ENCODE data around the gene RABGAP1.

Gene RABGAP1

GRCh38 chr9:123090956-123091355 is 150.1 kb downstream of the RABGAP1 start:
- H3K4me1 ChIP-seq (ENCODE audit: control insufficient read depth, insufficient read depth, low read length): no peaks in the 10 kb centered on the region
- no peaks in the 10 kb centered on the region for H3K9me3 ChIP-seq (ENCODE audit: control insufficient read depth, insufficient read depth, low read length)
- no peaks in the 10 kb centered on the region for H3K27me3 ChIP-seq (ENCODE audit: control insufficient read depth, insufficient read depth, low read length)
- peaks cover 6% of the 10 kb centered on the region for H3K36me3 ChIP-seq (ENCODE audit: control insufficient read depth, insufficient read depth, low read length)
- H3K4me3 ChIP-seq (ENCODE audit: low read depth, low read length): no peak overlapping the region
- no peak overlapping the region for H3K9ac ChIP-seq (ENCODE audit: low read depth, low read length)

- H3K9ac ChIP-seq (ENCODE audit: low read depth, low read length): no peak overlapping the region
- H3K9me3 ChIP-seq (ENCODE audit: control insufficient read depth, insufficient read depth, low read length): no peaks in the 10 kb centered on the region
- peaks cover 6% of the 10 kb centered on the region for H3K36me3 ChIP-seq (ENCODE audit: control insufficient read depth, insufficient read depth, low read length)
- H3K4me1 ChIP-seq (ENCODE audit: control insufficient read depth, insufficient read depth, low read length): no peaks in the 10 kb centered on the region
- H3K4me3 ChIP-seq (ENCODE audit: low read depth, low read length): no peak overlapping the region
- no peaks in the 10 kb centered on the region for H3K27me3 ChIP-seq (ENCODE audit: control insufficient read depth, insufficient read depth, low read length)
These were observed 150.6 kb downstream of the RABGAP1 start for GRCh38 chr9:123091459-123091858.

- H3K4me1 ChIP-seq (ENCODE audit: control insufficient read depth, insufficient read depth, low read length): peaks cover 7% of the 10 kb centered on the region
- peaks cover 6% of the 10 kb centered on the region for H3K36me3 ChIP-seq (ENCODE audit: control insufficient read depth, insufficient read depth, low read length)
- H3K9me3 ChIP-seq (ENCODE audit: control insufficient read depth, insufficient read depth, low read length): no peaks in the 10 kb centered on the region
- H3K27me3 ChIP-seq (ENCODE audit: control insufficient read depth, insufficient read depth, low read length): no peaks in the 10 kb centered on the region
- no peak overlapping the region for H3K9ac ChIP-seq (ENCODE audit: low read depth, low read length)
- no peak overlapping the region for H3K4me3 ChIP-seq (ENCODE audit: low read depth, low read length)
These were observed 152.3 kb downstream of the RABGAP1 start for GRCh38 chr9:123093141-123093540.

- Histone ChIP-seq H3K36me3 (ENCODE audit: control insufficient read depth, insufficient read depth, low read length) (peaks cover 3% of the 10 kb centered on the region), H3K4me3 (ENCODE audit: low read depth, low read length) (no peak overlapping the region), H3K9me3 (ENCODE audit: control insufficient read depth, insufficient read depth, low read length) (no peaks in the 10 kb centered on the region), H3K27me3 (ENCODE audit: control insufficient read depth, insufficient read depth, low read length) (no peaks in the 10 kb centered on the region), H3K9ac (ENCODE audit: low read depth, low read length) (no peak overlapping the region), H3K4me1 (ENCODE audit: control insufficient read depth, insufficient read depth, low read length) (peaks cover 12% of the 10 kb centered on the region)
These were observed 156.2 kb downstream of the RABGAP1 start for GRCh38 chr9:123096987-123097386.

- no peaks in the 10 kb centered on the region for H3K27me3 ChIP-seq (ENCODE audit: control insufficient read depth, insufficient read depth, low read length)
- peaks cover 13% of the 10 kb centered on the region for H3K4me1 ChIP-seq (ENCODE audit: control insufficient read depth, insufficient read depth, low read length)
- H3K4me3 ChIP-seq (ENCODE audit: low read depth, low read length): no peak overlapping the region
- peaks cover 3% of the 10 kb centered on the region for H3K36me3 ChIP-seq (ENCODE audit: control insufficient read depth, insufficient read depth, low read length)
- H3K9me3 ChIP-seq (ENCODE audit: control insufficient read depth, insufficient read depth, low read length): no peaks in the 10 kb centered on the region
- H3K9ac ChIP-seq (ENCODE audit: low read depth, low read length): no peak overlapping the region
These were observed 156.7 kb downstream of the RABGAP1 start for GRCh38 chr9:123097430-123098095.

- Histone ChIP-seq H3K9ac (ENCODE audit: low read depth, low read length) (no peak overlapping the region), H3K36me3 (ENCODE audit: control insufficient read depth, insufficient read depth, low read length) (peaks cover 6% of the 10 kb centered on the region), H3K4me3 (ENCODE audit: low read depth, low read length) (no peak overlapping the region), H3K4me1 (ENCODE audit: control insufficient read depth, insufficient read depth, low read length) (peaks cover 17% of the 10 kb centered on the region), H3K9me3 (ENCODE audit: control insufficient read depth, insufficient read depth, low read length) (no peaks in the 10 kb centered on the region), H3K27me3 (ENCODE audit: control insufficient read depth, insufficient read depth, low read length) (no peaks in the 10 kb centered on the region)
These were observed 157.3 kb downstream of the RABGAP1 start for GRCh38 chr9:123098096-123098459.

- Histone ChIP-seq H3K27me3 (ENCODE audit: control insufficient read depth, insufficient read depth, low read length) (no peaks in the 10 kb centered on the region), H3K4me3 (ENCODE audit: low read depth, low read length) (no peak overlapping the region), H3K4me1 (ENCODE audit: control insufficient read depth, insufficient read depth, low read length) (peaks cover 19% of the 10 kb centered on the region), H3K36me3 (ENCODE audit: control insufficient read depth, insufficient read depth, low read length) (peaks cover 8% of the 10 kb centered on the region), H3K9me3 (ENCODE audit: control insufficient read depth, insufficient read depth, low read length) (no peaks in the 10 kb centered on the region), H3K9ac (ENCODE audit: low read depth, low read length) (no peak overlapping the region)
These were observed 158.2 kb downstream of the RABGAP1 start for GRCh38 chr9:123099042-123099441.

- H3K4me3 ChIP-seq (ENCODE audit: low read depth, low read length): no peak overlapping the region
- peaks cover 20% of the 10 kb centered on the region for H3K4me1 ChIP-seq (ENCODE audit: control insufficient read depth, insufficient read depth, low read length)
- H3K36me3 ChIP-seq (ENCODE audit: control insufficient read depth, insufficient read depth, low read length): peaks cover 8% of the 10 kb centered on the region
- no peaks in the 10 kb centered on the region for H3K9me3 ChIP-seq (ENCODE audit: control insufficient read depth, insufficient read depth, low read length)
- H3K9ac ChIP-seq (ENCODE audit: low read depth, low read length): no peak overlapping the region
- no peaks in the 10 kb centered on the region for H3K27me3 ChIP-seq (ENCODE audit: control insufficient read depth, insufficient read depth, low read length)
These were observed 158.7 kb downstream of the RABGAP1 start for GRCh38 chr9:123099548-123099947.

GRCh38 chr9:123102375-123103113 is 161.7 kb downstream of the RABGAP1 start:
- no peak overlapping the region for H3K4me3 ChIP-seq (ENCODE audit: low read depth, low read length)
- no peaks in the 10 kb centered on the region for H3K9me3 ChIP-seq (ENCODE audit: control insufficient read depth, insufficient read depth, low read length)
- H3K27me3 ChIP-seq (ENCODE audit: control insufficient read depth, insufficient read depth, low read length): no peaks in the 10 kb centered on the region
- H3K4me1 ChIP-seq (ENCODE audit: control insufficient read depth, insufficient read depth, low read length): peaks cover 19% of the 10 kb centered on the region
- no peak overlapping the region for H3K9ac ChIP-seq (ENCODE audit: low read depth, low read length)
- H3K36me3 ChIP-seq (ENCODE audit: control insufficient read depth, insufficient read depth, low read length): peaks cover 23% of the 10 kb centered on the region

GRCh38 chr9:123104807-123105206 is 164.0 kb downstream of the RABGAP1 start:
- H3K36me3 ChIP-seq (ENCODE audit: control insufficient read depth, insufficient read depth, low read length): peaks cover 37% of the 10 kb centered on the region
- H3K27me3 ChIP-seq (ENCODE audit: control insufficient read depth, insufficient read depth, low read length): no peaks in the 10 kb centered on the region
- no peak overlapping the region for H3K4me3 ChIP-seq (ENCODE audit: low read depth, low read length)
- no peaks in the 10 kb centered on the region for H3K9me3 ChIP-seq (ENCODE audit: control insufficient read depth, insufficient read depth, low read length)
- H3K9ac ChIP-seq (ENCODE audit: low read depth, low read length): no peak overlapping the region
- peaks cover 11% of the 10 kb centered on the region for H3K4me1 ChIP-seq (ENCODE audit: control insufficient read depth, insufficient read depth, low read length)

- H3K4me3 ChIP-seq (ENCODE audit: low read depth, low read length): no peak overlapping the region
- no peak overlapping the region for H3K9ac ChIP-seq (ENCODE audit: low read depth, low read length)
- H3K9me3 ChIP-seq (ENCODE audit: control insufficient read depth, insufficient read depth, low read length): no peaks in the 10 kb centered on the region
- H3K27me3 ChIP-seq (ENCODE audit: control insufficient read depth, insufficient read depth, low read length): no peaks in the 10 kb centered on the region
- H3K4me1 ChIP-seq (ENCODE audit: control insufficient read depth, insufficient read depth, low read length): peaks cover 11% of the 10 kb centered on the region
- peaks cover 37% of the 10 kb centered on the region for H3K36me3 ChIP-seq (ENCODE audit: control insufficient read depth, insufficient read depth, low read length)
These were observed 164.7 kb downstream of the RABGAP1 start for GRCh38 chr9:123105490-123105889.

- peaks cover 8% of the 10 kb centered on the region for H3K4me1 ChIP-seq (ENCODE audit: control insufficient read depth, insufficient read depth, low read length)
- H3K4me3 ChIP-seq (ENCODE audit: low read depth, low read length): no peak overlapping the region
- no peak overlapping the region for H3K9ac ChIP-seq (ENCODE audit: low read depth, low read length)
- no peaks in the 10 kb centered on the region for H3K27me3 ChIP-seq (ENCODE audit: control insufficient read depth, insufficient read depth, low read length)
- H3K9me3 ChIP-seq (ENCODE audit: control insufficient read depth, insufficient read depth, low read length): no peaks in the 10 kb centered on the region
- peaks cover 37% of the 10 kb centered on the region for H3K36me3 ChIP-seq (ENCODE audit: control insufficient read depth, insufficient read depth, low read length)
These were observed 166.9 kb downstream of the RABGAP1 start for GRCh38 chr9:123107639-123108285.

Measured in iPS-15b (cell line).